ENCODE data around the gene IGFLR1.
"Not testable (repeated sequence)": the region's sequence is repeated elsewhere in the genome, so short reads cannot be mapped to it uniquely, and the experiment has no call there.

IGFLR1 gene

DNA sequence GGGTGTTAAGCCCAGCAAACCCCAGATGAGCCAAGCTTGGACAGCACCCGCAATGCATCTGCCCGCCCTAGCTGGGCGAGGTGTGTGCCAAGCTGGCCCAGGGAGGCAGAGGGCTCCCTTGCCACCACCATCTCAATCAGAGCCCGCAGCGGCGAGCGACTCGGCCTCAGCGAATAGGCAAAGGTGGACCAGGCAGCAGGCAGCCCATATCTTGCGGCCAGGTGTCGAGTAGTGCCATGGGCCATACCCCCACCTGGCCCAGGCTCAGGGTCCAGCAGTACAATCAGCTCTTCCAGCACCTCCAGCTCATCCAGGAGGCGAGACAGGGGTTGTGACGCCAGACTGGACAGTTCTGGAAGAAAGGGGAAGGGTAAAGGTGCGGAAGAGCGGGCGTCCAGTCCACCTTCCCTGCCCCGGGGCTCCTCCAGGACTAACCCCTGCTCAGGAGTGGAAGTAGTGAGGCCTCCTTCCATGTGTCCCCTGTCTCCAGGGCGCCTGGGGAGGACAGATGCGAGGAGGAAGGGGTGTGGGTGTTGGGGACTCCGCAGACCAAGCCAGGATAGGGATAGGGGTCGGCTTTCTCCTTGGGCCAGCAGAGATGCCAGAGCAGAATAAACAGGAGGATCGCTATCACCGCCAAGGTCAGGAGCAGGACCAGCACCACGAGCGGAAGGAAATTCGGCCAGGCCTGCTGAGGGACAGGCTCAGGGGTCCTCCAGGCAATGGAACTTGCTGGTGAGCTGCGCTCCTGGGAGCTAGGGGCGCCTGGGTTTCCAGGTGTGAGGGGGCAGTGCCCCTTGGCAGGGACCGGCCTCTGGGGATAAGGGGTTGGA is 2.8 kb downstream of the IGFLR1 start:
- DNase-seq (ENCODE audit: low read depth): no peak

DNA sequence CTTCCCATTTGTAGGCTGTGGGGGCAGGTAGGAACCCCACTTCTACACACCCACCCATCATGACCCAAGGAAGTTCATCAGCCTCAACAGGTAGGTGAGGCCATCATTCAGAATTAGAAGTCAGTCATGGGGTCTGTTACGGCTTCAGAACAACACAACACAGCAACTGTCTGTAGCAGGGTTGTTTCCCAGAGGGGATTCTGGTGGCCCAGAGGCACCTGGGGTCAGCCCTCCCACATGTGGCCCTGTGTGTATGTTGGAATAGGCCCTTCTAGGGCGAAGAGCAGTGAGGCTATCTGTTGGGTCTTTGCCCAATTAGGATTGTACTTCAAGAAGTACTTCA is 3.4 kb downstream of the IGFLR1 start:
- DNase-seq (ENCODE audit: low read depth): no peak

DNA sequence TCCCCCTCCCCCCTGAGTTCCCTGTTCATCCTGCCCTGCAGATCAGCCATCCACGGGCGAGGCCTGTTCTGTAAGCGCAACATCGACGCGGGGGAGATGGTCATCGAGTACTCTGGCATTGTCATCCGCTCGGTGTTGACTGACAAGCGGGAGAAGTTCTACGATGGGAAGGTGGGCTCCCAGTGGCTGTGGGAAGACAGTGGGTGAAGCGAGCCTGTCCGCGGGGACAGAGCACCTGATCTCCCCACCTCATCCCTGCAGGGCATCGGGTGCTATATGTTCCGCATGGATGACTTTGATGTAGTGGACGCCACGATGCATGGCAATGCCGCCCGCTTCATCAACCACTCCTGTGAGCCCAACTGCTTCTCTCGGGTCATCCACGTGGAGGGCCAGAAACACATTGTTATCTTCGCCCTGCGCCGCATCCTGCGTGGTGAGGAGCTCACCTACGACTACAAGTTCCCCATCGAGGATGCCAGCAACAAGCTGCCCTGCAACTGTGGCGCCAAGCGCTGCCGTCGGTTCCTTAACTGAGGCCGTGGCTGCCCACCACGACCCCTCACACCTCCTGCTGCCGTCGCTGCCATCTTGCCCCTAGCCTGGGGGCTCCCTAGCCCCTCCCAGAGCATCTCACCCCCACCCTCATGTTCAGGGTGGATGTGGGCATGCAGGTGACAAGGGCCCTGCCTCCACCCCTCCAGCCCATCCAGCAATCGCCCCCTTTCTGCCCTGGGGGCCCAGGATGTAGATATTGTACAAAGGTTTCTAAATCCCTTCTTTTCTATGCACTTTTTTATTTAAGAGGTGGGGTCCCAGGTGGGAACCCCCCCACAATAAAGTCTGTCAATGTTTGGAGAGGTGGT is 4.0 kb downstream of the IGFLR1 start:
- no peak for DNase-seq (ENCODE audit: low read depth)

DNA sequence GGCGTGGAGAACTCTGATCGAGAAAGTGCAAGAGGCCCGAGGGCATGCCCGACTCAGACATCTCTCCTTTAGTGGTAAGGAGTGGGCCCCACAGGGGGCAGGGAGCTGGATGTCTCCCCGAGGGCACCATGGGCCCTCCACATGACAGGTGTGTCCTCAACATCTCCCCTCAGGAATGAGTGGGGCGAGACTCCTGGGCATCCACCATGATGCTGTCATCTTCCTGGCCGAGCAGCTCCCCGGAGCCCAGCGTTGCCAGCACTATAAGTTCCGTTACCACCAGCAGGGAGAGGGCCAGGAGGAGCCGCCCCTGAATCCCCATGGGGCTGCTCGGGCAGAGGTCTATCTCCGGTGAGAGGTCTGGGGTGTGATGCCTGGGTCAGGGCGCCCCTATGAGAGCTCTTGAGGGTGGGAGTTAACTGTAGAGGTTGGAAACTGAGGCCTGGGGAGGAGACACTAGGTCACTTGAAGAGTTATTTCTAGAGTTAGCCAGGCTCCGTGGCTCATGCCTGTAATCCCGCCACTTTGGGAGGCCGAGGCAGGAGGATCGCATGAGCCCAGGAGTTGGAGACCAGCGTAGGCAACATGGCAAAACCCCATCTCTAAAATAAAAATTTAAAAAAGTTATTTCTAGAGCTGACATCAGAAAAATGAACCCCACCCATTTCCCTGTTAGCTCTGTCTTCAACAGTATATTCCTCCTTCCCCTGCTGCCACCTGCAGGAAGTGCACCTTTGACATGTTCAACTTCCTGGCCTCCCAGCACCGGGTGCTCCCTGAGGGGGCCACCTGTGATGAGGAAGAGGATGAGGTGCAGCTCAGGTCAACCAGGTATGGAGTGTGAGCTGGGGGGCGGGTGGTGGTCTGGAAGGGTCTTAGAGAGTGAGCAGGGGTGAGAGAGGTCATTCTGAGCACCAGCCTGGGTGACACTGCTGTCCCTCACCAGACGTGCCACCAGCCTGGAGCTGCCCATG is 5.1 kb downstream of the IGFLR1 start:
- no peak for DNase-seq (ENCODE audit: low read depth)

DNA sequence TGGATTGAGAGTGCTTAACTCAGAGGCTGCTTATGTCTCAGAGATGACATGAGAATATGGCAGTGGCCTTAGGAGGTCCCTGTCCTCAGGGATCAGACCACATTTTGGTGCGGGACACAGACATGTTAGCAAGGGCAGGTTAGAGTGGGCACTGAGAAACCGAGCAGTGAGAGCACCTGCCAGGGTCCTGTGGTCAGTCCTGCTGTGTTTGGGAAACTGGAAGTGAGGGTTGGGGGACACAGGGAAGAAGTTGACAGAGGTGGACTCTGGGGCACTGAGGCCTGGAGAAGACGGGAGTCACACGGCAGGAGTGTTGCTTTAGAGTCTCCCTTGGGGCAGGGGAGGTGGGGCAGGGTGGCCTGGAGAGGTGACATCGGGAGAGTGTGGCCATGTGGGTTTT is 7.4 kb downstream of the IGFLR1 start:
- DNase-seq (ENCODE audit: low read depth): no peak

DNA sequence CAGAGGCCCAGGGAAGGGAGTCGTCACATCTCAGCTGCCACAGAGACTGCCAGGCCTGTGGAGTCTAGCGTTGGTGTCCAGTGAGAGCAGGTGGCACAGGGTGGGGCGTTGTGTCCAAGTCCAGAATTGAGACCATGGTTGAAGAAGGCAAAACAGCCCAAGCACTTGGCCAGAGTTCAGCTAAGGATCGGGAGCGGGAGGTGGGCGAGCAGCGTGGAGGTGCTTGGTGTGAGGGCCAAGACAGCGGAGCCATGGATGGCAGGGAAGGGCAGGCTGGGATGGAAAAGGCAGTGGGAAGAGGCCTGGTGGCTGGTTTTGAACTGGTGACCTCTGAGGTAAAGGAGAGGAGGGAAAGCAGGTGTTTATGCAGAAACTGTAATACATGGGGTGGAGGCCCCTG is 8.0 kb downstream of the IGFLR1 start:
- no peak for DNase-seq (ENCODE audit: low read depth)

DNA sequence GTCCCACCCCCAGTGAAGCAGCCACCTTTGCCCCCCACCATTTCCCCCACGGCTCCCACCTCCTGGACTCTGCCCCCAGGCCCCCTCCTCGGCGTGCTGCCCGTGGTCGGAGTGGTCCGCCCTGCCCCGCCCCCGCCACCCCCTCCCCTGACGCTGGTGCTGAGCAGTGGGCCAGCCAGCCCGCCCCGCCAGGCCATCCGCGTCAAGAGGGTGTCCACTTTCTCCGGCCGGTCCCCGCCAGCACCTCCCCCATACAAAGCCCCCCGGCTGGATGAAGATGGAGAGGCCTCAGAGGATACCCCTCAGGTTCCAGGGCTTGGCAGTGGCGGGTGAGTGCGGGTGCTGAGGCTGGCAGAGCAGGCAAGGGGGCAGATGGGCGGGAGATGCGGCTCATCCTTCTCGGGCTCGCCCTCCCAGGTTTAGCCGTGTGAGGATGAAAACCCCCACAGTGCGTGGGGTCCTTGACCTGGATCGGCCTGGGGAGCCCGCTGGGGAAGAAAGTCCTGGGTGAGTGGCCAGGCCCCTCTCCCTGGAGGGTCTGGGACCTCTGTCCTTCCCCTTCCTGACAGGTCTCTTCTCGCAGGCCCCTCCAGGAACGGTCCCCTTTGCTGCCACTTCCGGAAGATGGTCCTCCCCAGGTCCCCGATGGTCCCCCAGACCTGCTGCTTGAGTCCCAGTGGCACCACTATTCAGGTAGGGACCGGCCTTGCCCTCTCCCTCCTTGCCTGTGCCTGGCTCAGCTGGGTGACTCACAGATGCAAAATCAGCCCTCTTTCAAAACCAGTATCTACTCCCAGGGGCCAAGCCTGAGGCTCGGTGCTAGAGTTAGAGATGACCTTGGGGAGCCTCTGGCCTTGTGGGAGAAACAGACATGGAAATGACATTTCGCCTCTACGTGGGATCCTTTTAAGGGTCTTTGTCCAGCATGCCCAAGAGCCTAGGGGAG is 8.8 kb downstream of the IGFLR1 start:
- DNase-seq (ENCODE audit: low read depth): no peak

DNA sequence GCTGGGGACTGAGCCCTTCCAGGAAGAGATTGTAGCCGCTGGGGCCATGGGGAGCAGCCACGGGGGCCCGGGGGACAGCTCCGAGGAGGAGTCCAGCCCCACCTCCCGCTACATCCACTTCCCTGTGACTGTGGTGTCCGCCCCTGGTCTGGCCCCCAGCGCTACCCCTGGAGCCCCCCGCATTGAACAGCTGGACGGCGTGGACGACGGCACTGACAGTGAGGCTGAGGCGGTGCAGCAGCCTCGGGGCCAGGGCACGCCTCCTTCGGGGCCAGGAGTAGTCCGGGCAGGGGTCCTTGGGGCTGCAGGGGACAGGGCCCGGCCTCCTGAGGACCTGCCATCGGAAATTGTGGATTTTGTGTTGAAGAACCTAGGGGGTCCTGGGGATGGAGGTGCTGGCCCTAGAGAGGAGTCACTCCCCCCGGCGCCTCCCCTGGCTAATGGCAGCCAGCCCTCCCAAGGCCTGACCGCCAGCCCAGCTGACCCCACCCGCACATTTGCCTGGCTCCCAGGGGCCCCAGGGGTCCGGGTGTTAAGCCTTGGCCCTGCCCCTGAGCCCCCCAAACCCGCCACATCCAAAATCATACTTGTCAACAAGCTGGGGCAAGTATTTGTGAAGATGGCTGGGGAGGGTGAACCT is 9.6 kb downstream of the IGFLR1 start:
- DNase-seq (ENCODE audit: low read depth): no peak

DNA sequence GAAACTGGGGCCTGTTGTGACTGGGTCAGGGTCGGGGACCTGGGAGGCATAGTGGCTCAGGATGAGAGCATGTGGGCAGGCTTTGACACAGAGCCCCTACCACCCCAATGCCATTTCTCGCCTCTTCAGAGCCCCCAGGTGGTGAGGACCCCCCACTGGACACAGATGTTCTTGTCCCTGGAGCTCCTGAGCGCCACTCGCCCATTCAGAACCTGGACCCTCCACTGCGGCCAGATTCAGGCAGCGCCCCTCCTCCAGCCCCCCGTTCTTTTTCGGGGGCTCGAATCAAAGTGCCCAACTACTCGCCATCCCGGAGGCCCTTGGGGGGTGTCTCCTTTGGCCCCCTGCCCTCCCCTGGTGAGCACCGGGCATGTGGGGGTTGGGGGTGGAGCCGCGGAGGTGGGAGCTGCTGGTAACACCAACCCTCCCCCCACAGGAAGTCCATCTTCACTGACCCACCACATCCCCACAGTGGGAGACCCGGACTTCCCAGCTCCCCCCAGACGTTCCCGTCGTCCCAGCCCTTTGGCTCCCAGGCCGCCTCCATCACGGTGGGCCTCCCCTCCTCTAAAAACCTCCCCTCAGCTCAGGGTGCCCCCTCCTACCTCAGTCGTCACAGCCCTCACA is 10.4 kb downstream of the IGFLR1 start:
- no peak for DNase-seq (ENCODE audit: low read depth)

DNA sequence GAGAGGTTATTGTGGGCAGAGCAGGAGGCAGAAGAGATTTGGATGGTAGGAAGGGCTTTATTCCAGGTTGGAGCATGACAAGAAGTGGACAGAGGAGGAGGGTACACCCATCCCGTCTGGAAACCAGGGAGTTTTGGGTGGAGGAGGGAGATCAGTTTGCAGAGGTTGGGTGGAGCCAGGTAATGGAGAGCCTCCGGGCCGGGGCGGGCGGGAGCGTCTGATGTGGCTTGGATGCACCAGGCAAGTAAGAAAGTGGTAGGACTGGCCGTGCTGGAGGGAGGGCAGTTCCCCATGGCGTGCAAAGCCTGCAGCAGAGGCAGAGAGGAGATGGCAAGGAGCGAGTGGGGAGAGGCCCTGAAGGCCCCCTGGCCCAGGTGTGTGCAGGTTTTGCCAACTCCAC is 10.9 kb downstream of the IGFLR1 start:
- DNase-seq (ENCODE audit: low read depth): no peak

DNA sequence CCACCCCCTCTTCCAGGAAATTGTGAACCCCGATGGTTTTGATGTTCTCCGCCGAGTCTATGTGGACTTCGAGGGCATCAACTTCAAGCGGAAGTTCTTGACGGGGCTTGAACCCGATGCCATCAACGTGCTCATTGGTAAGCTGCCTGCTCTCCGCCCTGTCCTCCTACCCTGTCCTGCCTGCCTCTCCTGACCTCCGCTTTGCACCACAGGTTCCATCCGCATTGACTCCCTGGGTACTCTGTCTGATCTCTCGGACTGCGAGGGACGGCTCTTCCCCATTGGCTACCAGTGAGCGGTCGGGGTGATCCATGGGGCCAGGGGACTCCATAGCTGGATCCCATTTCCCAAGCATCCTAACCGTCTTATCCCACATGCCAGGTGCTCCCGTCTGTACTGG is 11.9 kb downstream of the IGFLR1 start:
- DNase-seq (ENCODE audit: low read depth): no peak

DNA sequence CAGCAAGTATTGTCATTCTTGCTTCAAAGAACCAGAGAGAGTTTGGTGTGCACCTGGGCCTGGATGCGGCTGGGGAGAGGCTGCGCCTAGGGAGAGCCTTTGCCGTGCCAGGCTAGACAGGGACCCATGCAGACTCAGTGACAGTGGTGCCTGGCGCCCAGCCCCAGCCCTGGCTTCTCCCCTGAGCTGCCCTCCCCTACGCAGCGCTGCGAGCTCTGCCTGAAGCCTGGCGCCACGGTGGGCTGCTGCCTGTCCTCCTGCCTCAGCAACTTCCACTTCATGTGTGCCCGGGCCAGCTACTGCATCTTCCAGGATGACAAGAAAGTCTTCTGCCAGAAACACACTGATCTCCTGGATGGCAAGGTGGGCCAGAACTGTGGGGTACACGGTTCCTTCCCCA is 12.5 kb downstream of the IGFLR1 start:
- DNase-seq (ENCODE audit: low read depth): no peak

DNA sequence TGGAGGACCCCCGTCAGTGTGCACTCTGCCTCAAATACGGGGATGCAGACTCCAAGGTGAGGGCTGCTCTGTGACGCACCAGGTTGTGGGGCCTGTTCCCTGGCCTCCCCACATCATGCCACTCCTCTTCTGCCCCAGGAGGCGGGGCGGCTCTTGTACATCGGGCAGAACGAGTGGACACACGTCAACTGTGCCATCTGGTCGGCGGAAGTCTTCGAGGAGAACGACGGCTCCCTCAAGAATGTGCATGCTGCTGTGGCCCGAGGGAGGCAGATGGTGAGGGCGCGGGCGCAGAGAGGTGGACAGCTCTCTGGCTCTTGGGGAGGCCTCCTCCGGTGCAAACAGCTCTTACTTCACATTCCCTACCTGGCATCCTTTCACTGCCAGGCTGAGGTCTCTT is 13.2 kb downstream of the IGFLR1 start:
- no peak for DNase-seq (ENCODE audit: low read depth)

DNA sequence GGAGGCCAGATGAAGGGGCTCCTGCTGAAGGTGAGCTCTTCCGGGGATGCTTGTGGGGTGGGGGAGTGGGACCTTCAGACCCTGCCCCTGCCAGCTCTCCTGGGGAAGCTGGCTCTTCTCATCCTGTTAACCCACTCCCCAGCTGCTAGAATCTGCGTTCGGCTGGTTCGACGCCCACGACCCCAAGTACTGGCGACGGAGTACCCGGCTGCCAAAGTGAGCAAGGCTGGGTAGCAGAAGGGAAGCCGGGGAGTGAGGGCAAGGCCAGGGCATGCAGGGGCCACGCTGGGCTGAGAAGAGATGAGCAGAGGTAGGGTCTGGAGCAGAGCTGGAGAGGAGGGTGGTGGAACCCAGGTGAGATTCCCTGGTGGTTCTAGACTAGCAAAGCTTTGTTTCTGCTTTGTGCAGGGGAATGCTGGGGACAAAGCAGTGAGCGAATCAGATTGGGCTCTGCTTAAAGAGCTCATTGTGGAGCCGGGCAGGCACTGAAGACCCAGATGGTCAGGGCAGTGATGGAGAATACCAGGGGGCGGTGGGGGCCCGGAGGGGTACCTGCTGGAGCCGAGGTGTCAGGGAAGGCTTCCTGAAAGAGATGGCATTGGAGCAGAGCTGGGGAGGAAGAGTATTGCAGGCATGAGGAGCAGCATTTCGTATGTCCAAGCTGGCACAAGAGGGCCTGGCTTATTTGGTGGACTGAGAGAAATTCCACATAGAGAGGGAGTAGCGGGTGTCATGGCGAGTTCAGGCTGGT is 14.1 kb downstream of the IGFLR1 start:
- DNase-seq (ENCODE audit: low read depth): no peak

DNA sequence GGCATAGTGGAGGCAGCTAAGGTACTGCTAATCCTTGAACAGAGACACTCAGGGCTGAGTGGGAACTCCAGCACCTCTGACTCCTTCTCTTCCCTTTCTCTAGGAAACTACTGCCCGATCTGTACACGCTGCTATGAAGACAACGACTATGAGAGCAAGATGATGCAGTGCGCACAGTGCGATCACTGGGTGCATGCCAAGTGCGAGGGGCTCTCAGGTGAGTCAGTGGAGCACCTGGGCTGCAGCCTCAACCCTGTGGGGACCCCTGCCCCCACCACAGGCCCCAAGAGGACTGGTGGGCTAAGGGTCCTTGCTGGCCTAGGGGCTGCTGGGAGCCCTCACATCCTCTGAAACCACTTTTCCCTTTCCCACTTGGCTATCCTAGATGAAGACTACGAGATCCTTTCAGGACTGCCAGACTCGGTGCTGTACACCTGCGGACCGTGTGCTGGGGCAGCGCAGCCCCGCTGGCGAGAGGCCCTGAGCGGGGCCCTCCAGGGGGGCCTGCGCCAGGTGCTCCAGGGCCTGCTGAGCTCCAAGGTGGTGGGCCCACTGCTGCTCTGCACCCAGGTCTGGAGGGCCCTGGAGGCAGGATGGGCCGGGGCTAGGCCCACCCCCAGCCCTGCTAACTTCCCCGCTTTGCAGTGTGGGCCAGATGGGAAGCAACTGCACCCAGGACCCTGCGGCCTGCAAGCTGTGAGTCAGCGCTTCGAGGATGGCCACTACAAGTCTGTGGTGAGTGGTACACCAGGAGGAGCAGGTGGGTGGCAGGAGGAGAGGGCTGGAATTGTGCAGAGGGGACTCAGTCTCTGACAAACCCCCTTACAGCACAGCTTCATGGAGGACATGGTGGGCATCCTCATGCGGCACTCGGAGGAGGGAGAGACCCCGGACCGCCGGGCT is 14.9 kb downstream of the IGFLR1 start:
- DNase-seq (ENCODE audit: low read depth): no peak

DNA sequence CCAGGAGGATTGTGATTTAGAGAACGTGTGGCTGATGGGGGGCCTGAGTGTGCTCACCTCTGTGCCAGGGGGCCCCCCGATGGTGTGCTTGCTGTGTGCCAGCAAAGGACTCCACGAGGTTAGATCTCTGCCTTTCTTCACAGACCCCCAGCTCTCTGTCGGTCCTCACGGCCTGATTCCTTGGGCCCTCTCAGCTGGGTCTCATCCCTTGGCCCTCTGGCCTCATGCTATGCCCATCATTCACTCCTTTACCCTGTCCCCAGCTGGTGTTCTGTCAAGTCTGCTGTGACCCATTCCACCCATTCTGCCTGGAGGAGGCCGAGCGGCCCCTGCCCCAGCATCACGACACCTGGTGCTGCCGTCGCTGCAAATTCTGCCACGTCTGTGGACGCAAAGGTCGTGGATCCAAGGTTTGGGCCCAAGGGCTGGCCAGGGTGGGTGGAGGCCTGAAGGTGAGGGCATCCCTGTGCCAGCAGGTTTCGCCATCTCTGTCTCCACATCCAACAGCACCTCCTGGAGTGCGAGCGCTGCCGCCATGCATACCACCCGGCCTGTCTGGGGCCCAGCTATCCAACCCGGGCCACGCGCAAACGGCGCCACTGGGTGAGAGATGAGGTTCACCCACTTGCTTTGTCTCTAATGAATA is 16.9 kb downstream of the IGFLR1 start:
- no peak for DNase-seq (ENCODE audit: low read depth)

DNA sequence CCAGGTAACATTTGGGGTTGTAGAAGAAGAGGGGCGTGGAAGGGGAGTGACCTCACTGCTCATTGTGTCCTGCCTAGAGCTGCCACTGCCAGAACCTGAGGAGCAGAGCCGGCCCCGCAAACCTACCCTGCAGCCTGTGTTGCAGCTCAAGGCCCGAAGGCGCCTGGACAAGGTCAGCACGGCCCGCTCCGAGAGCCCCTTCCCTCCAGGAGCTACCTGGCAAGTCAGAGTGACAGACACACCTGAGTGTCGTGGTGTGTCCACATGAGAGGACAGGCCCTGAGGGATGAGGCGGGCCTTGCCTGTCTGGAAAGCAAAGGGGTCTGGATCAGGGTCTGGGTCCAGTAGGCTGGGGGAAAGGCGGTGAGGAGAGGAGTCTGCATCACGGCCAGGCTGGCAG is 17.7 kb downstream of the IGFLR1 start:
- no peak for DNase-seq (ENCODE audit: low read depth)

DNA sequence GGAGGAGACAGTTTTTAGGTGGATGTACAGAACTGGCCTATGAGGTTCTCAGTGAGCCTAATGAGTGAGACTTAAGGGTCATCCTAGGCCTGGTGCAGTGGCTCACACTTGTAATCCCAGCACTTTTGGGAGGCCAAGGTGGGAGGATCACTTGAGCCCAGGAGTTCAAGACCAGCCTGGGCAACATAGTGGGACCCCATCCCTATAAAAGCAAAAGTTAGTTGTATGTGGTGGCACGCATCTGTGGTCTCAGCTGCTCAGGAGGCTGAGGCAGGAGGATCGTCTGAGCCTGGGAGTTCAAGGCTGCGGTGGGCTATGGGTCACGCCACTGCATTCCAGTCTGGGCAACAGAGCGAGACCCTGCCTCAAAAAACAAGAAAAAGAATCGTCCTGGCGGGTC is 18.1 kb downstream of the IGFLR1 start:
- not testable (repeated sequence) for DNase-seq (ENCODE audit: low read depth)
